Right ventricle myocardium superior (tissue), 1 donor: Measurements from ENCODE around the gene FBXO10. TPM values are rescaled to one million over a fixed set of nuclear protein-coding genes. Genes with fewer than 3 reads are reported as not detected.

ENCODE experiments used
- ATAC-seq: fragments of 200-7000 bp; cut with Tn5 transposase; one replicate; pipeline ENCODE4 v1.9.1; 2020; ENCODE audit warnings: mild to moderate bottlenecking; ENCODE audit not compliant: poor library complexity
- DNase-seq: peaks from one replicate; pipeline ENCODE4 v3.0.0-alpha.2; 2020
- intact Hi-C: fragments of 100-400 bp; cut with DNase I; formaldehyde crosslinking; loops from one replicate; pipeline ENCODE4 v1.11.2; 2022
- long read RNA-seq: library from polyadenylated mRNA; unstranded; transcript quantifications from one replicate; pipeline ENCODE4 v2.0.0, GENCODE V29; 2021
- total RNA-seq: library from RNA; stranded (reverse); fragmentation: NEBNext Ultra II Directional; extraction: Animal tissue kit (Norgen Biotek cat#: 25700); gene quantifications from one replicate; pipeline ENCODE4 v1.2.1, GENCODE V29; 2021
- donor health status: DM: no; HTN: yes; CAD: no; lungs with severe emphysema.

FBXO10 gene, protein sequence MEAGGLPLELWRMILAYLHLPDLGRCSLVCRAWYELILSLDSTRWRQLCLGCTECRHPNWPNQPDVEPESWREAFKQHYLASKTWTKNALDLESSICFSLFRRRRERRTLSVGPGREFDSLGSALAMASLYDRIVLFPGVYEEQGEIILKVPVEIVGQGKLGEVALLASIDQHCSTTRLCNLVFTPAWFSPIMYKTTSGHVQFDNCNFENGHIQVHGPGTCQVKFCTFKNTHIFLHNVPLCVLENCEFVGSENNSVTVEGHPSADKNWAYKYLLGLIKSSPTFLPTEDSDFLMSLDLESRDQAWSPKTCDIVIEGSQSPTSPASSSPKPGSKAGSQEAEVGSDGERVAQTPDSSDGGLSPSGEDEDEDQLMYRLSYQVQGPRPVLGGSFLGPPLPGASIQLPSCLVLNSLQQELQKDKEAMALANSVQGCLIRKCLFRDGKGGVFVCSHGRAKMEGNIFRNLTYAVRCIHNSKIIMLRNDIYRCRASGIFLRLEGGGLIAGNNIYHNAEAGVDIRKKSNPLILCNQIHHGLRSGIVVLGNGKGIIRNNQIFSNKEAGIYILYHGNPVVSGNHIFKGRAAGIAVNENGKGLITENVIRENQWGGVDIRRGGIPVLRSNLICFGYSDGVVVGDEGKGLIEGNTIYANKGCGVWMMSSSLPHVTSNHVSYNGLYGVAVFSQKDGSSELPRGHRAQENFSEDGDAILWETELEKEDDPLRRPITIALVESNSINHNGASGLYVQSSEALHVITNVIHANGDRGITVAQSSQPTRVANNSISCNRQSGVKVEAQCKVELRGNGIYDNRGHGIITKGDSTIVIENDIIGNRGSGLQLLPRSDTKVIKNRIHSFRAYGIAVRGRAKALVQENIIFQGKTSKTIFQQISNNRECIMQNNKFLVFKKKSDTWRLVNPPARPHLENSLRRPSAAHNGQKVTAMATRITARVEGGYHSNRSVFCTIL
- 6.2 TPM for total RNA-seq
- long read RNA-seq, full-length matches to known transcripts, result 1 of 6 reads
- long read RNA-seq, partial matches to known transcripts, result 0 of 6 reads
- long read RNA-seq, other reads (novel, unspliced or antisense), result 5 of 6 reads

DNA sequence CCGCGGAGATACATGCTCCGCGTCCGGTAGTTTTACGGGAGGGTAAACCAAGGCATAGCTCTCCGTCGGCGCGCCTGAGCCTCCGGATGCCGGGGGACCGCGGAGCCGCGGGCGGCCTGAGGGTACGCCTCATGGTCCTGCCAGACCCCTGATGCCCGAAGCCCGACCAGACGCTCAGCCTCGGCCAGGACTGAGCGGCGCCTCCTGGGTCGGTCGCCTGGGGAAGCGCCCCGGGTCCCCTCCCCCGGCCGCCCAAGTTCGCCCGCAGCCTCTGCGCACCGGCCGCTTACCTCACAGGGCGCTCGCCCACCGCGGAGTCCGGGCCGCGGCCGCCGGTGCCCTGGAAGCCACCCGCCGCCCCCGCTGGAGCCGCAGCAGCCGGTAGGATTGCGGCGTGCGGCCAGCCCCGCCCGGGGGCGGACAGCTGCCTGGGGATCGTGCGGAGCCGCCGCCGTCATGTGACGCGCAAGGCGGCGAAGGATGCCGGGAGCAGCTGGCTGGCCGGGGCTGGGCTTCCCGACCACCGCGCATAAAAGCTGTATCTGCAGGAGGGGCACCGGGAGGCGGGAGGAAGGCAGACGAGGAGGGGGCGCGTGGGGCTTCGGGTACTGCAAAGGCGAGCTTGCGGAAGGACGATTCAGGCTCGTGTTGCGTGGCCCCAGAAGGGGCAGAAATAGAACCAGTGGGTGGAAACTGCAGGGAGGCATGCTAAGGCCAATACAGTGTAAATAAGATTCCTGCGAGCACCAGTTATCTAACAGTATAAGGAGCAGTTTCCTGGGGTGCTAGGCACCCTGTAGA lies at the start of gene FBXO10:
FBXO10 (minus strand) TSS at position 460 of the 801 bp plus-strand sequence. CDS start 34,612 bp downstream, outside the sequence.
- DNase-seq, result peak; percentile 85
- intact Hi-C loops, result no loop called here
- ATAC-seq, result peak; percentile 98

DNA sequence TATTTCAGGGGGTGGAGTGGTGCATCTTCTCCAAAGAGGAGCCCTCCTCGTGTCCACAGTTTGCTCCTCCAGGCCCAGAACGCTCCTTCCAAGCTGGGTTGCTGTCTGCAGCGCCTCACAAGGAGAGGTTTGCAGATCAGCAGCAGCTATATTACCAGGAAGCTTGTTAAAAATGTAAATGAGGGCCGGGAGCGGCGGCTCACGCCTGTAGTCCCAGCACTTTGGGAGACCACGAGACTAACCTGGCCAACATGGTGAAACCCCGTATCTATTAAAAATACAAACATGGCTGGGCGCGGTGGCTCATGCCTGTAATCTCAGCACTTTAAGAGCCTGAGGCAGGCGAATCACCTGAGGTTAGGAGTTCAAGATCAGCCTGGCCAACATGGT lies 49.6 kb upstream of the FBXO10 start:
- no peak for DNase-seq
- intact Hi-C loops, result no loop called here

DNA sequence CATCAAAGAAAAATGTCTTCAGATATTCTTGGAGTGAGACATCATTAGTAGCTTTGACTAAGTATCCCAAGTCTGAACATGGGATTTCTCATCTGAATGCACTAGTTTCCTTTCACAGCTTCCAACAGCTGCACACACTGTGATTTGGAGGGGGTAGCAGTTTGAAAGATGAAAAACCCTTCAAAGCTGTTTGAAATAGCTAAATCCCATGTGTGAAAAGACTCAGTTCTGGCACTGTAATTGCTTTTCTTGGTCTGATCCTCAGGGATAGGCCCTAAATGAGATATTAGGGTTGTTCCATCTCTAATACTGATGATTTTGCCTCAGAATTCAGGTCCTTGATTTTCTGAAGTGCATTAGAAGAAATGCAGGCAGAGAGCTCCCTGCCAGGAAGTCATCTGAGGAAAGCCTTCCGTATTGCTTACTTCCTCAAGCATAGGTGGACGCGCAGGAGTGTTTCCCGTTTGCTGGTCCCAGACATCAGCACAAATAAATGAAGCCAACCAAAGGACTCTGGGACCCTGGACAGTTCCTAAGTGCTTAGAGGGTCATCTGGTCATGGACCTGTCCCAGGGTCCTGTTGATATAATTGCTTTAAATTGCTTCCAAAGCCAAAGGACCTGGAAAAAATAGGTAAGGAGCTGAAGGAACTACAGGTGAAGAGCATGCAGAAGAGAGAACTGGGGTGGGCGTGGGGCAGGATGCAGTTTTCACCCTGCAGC lies 49.0 kb upstream of the FBXO10 start:
- ATAC-seq, result no peak
- intact Hi-C loops, result no loop called here

More for the DNA sequence above, 49.6 kb upstream of the FBXO10 start:
- ATAC-seq, result no peak

DNA sequence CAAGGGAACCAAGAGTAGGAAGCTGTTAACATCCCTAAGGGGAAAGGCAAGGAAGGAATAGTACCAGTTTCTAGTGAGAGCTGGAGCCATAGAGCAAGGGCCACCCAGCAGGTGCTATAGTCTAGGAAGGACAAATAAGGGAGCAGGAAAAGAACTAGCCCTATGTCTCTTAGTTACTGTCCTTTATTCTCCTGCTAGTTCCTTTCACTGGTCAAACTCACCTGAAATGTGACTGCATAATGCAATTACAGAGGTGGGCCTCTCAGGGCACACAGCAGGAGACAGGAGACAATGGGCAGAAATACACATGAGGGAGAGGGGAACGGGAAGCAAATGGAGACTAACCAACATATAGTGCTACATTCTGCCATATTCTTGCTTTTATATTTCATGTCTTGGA lies 47.9 kb upstream of the FBXO10 start:
- DNase-seq (no peak), ATAC-seq (no peak)
- intact Hi-C loops, result no loop called here

More for the DNA sequence above, 49.0 kb upstream of the FBXO10 start:
- no peak for DNase-seq

DNA sequence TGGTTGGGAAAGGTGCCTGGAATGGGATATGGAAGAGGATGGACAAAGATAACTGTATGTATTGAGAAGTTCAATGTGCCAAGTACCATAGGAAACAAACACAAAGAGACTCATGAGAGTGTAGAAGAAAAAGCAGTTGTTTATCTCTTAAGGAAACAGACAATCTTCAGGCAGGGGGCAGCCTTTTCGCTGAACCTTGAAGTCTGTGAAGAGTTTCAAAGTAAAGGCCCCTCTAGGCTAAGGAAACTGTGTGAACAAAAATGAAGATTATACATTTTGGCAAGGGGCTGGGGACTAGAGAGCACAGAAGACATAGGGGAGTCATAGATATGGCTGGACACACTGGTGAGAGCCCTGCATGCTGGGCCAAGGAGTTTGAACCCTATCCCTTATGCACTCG lies 47.1 kb upstream of the FBXO10 start:
- intact Hi-C loops, result no loop called here
- no peak for DNase-seq
- ATAC-seq, result no peak

DNA sequence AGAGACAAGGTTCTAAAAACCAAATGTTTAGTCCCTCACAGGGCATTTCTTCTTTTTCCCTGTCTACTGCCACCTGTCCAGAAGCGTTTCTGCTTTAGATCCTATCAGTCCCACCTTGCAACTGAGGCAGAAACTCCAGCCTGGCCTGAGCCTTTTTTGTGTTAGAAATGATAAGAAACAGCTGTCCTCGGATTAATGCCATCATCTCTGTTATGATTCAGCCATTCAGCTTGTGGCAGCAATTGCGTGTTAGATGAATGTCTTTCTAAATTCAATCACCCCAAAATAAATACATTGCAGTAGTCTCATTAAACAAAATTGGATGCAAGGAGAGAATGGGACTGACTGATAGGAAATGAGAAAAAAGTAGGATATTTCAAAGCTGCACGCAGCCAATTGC lies 46.3 kb upstream of the FBXO10 start:
- DNase-seq, result no peak
- intact Hi-C loops, result no loop called here
- ATAC-seq, result no peak

DNA sequence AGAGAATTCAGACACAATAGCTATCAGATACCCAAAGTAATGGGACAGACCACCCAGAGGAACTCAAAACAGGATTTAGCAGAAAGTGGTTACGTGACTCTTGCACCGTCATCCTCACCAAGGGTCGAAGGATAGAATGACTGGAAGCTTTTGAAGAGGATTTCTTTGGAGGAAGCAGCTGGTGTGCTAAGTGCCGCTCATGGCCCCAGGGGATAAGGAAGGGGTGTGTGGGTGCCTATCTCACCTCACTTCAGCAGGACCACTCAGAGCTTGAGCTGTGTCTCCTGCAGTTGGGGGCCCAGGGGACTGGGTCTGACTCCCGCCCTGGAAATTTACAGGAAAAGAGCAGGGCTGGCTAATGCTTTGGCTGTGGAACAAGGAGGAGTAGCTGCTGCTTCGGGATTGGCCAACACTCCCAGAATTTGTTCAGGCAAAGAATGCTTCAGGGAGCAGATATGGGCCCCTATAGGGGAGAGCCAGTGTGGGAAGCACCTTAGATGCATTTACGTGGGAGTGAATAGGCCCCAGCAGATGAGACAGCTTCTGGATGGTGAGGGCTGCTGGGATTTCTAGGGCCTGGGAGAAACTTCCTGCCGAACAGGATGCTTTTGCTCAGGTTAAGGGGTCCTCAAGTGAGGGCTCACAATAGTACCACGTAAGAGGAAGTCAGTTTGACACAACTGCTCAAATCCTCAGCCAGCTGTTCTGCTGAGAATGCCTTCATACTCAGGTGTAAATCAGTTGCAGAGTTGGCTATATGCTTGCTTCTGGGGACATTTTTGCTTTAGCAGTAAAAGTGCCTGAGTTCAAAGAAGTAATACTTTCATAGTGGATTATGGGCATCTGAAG lies 45.3 kb upstream of the FBXO10 start:
- ATAC-seq (no peak), DNase-seq (no peak)
- intact Hi-C loops, result no loop called here

DNA sequence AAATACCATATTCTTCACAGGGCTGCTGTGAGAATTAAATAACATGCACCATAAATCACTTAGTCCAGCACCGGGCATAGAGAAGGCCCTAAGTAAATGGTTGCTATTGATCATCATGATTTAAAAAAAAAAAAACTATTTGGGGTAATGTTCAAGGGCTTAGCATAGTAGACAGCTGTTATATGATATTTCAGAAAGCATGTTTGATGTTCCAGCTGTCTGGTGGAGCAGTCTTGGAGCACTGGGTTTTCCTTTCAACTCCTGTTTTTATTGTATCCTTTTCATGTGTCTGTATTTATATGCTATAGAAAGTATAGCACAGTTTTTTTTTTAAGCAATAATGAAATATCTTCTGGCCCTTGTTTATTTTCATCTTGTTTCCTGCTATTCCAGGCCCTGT lies 44.2 kb upstream of the FBXO10 start:
- DNase-seq (no peak), ATAC-seq (no peak)
- intact Hi-C loops, result no loop called here

DNA sequence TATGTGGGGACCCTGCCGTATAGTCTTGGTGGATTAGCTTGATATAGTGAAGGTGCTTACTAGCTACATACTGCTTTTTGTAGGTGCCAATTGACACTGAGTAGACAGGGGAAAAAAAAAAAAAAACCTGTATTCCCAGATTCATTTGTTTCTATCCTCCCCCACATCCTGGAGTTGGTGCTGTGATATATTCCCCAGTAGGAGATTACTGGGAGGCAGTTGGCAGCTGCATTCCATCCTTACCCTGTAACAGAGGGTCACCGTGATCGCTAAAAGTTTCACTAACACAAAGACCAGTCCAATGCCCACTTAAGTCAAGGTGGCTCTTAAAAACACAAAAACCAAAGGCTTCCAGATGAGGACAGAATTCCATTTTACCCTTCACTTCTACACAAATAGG lies 43.6 kb upstream of the FBXO10 start:
- ATAC-seq (no peak), DNase-seq (no peak)
- intact Hi-C loops, result no loop called here

DNA sequence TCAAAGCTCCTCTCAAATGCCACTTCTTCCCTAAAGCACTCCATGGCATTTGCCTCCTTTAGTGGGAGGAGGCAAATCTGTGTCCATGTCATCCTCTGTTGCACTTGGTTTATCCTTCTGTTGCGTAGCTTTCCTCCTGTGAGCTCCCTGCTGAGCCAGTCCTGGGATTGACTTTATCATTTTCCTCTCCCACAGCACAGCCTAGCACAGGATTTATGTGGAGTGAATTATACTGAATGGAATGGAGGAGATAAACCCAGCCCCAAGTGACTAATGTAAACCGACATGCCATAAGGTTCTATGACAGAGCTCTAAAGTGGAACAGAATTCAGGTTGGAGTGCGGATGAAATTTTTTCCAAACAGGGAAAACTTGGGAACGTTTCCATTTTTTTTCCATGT lies 42.6 kb upstream of the FBXO10 start:
- intact Hi-C loops, result no loop called here
- no peak for ATAC-seq
- no peak for DNase-seq

DNA sequence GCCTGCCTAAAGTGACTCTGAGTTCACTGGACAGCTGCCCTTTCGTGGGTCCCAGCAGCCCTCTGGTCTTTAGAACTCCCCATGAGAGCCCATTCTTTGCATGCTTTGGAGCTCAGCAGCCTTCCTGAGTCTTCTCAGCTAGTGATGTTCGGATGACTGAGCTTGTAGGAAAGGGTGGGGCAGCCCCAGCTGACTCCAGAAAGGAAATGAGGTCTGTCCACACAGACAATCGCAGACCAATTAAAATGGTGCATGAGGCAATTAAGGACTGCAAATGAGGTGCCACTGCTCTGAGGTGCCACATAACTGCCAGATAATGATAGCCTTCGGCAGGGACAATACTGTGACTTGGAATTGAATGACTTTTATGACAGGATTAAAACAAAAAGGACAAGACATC lies 41.7 kb upstream of the FBXO10 start:
- intact Hi-C loops, result no loop called here
- no peak for DNase-seq
- no peak for ATAC-seq

DNA sequence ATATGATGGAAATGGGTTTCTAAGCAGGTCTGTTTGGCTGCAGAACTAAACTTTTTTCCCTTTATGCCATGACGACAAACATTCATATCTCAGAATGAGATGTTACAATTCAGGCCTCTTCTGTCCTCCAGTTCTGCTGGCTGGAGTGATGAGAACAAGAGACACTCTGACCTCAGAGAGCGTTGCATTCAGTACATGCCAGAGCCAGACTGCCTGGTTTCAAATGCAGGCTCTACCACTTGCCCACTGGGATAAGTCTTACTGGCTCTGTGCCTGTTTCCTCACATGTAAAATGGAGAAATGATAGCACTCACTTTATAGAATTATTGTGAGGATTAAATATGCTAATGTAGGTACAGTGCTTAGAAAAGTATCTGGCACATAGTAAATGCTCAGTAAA lies 41.0 kb upstream of the FBXO10 start:
- DNase-seq (no peak), ATAC-seq (no peak)
- intact Hi-C loops, result no loop called here

DNA sequence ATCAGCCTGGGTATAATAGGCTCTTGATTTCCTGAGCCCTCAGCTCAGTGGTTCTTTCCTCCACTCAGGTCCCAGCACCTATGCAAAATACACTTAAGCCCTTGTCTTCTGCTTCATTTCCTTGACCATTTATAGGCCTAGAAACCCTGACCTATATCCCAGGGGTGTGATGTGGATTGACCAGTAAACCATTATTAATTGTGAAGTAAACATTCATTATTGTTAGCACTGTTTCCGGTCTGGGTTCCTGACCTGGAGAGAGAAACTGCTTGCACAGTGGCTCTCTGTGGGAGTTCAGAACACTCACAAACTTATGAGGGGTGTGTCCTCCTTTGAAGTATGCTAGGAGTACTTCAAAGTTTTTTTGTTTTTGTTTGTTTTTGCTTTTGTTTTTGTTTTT lies 35.8 kb upstream of the FBXO10 start:
- no peak for DNase-seq
- intact Hi-C loops, result no loop called here
- ATAC-seq, result no peak

DNA sequence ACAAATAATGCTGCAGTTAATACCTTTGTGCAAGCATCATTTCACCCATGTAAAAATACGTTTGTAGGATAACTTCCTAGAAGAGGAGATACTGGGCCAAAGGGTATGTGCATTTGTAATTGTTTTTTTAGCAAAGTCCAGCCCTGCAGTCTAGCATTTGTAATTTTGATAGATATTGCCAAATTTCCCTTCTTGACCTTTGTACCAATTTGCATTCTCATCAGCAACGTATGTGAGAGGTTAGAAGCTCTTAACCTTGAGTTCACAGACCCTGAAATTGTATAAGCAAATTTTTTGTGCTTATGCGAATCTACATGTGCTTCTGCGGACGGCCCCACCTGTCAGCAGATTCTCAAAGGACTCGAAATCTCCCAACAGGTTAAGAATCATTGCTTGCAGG lies 34.8 kb upstream of the FBXO10 start:
- ATAC-seq (no peak), DNase-seq (no peak)
- intact Hi-C loops, result no loop called here

DNA sequence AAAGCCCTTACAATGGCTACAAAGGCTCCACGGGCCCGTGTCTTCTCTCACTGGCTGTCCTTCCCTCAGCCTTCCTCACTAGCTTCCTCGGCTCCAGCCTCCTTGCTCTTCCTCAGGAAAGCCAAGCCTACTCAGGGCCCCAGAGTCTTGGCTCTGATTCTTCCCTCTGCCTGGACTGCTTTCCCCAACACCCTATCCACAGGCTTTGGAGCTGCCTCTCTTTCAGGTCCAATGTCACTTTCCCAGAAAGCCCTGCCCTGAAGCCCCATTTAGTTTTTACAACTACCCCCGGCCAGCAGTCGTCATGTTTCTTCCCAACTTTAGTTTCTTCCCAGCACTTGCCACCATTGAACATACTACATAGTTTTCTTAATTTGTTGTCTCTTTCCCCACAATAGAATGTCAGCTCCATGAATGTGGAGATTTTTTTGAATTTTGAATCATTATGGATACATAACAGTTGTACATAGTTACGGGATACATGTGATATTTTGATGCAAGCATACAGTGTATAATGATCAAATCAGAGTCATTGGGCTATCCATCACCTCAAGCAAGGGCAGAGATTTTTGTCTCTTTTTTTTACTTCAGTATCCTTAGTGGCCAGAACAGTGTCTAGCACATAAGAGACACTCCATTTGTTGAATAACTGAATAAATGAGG lies 33.7 kb upstream of the FBXO10 start:
- intact Hi-C loops, result no loop called here
- DNase-seq (no peak), ATAC-seq (no peak)

DNA sequence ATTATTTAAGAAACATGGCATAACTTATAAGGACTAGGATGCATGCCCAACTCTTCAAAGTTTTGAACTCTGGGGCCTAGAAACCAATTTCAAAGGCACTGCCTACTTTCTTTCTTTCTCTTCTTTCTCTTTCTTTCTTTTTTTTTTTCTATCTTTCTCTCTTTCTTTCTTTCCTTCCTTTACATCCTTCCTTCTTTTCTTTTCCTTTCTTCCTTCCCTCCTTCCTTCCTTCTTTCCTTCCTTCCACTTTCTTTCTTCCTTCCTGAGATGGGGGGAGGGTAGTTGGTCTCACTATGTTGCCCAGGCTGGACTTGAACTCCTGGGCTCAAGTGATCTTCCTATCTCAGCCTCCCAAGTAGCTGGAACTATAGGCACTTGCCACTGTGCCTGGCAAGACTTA lies 32.1 kb upstream of the FBXO10 start:
- no peak for ATAC-seq
- intact Hi-C loops, result no loop called here
- DNase-seq, result no peak

DNA sequence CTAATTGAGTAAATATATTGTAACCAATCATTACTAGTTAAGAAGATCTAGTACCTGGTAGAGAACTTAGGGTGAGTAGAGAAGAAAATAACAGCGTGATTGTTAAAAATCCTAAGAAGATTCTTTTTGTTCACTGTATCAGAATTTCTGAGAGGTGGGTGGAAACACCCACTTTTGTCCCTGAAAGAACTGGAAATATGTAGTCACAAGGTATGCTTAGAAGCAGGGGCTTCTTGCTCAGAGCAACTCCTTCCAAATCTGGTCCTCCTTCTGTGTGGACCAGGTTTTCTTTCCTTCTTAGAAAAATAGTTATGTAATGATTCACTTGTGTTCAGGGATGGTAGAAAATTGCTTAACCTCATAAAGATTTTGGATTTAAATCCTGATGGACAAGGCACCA lies 28.1 kb upstream of the FBXO10 start:
- intact Hi-C loops, result no loop called here
- no peak for DNase-seq
- no peak for ATAC-seq
